ENCODE data around the gene RGS11. TPM values are rescaled to one million over a fixed set of nuclear protein-coding genes. Genes with fewer than 3 reads are reported as not detected.

The RGS11 gene
- total RNA-seq, 1 experiment from 2014 or later = not detected

DNA sequence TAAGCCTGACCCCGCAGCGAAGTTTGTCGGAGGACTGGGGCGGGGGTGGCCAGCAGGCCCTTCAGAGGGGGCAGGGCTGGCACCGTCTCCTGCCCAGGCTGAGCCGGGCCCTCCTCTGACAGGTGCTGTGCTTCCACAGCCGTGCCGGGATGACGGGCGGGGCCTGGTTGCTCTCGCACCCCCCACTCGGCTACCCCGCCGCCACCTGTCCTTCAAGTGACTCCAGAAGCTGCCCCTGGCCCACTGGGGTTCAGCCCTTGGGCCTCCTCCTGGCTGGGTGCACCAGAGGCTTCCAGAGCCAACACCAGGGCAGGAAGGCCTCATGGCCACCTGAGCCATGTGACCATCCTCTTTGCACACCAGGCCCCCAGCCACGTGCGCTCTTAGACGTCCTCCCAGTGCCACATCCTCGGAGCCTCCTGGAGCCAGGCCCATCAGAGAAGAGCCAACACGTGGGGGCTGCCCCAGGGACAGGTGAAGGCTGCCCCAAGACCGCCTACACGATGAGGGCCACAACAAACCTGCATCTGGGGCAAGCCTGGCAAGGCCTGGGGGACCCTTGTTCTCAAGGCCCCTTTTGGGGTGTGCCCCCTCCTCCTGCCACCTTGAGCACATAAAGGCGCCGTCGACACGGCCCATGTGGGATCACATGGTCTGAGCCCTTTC lies 14.4 kb upstream of the RGS11 start:
- Histone ChIP-seq H3K4me3 (no peak overlapping the region), H3K27me3 (replicated peaks) (no peaks in the 10 kb centered on the region), H3K36me3 (peaks cover 51% of the 10 kb centered on the region), H3K27ac (no peak overlapping the region), H3K4me1 (replicated peaks) (no peaks in the 10 kb centered on the region), H3K9me3 (replicated peaks) (peaks cover 7% of the 10 kb centered on the region; the same call in 1 of the 2 replicates)
- no peak for DNase-seq (ENCODE audit: low read depth in 1 of 2, low spot score in 2 of 2)

DNA sequence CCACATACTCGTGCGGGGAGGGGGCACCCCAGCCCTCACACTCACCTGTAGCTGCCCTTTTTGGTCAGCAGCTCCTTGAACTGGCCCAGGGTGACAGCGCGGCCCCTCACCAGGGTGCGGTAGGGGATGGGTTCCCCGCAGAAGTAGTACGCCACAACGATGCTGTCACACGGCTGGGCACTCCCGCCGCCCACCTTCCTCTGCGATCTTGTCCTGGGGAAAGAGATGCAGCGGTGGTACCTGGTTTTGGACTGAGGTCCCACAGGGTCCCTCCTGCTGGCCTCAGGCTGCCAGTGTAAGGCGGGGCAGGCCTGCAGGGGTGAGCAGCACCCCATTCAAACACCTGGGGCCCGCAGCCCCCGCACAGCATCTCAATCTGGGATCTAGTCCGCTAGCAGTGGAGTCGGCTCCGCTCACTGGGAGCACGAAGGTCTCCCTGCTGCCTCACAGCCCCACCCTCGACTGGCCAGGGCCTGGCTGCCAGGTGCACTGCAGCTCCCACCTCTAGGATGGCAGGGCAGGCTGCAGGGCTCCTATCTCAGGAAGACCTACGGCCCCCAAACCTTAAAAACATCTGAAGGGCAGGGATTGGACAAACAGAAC lies 13.8 kb upstream of the RGS11 start:
- Histone ChIP-seq H3K36me3 (peaks cover 51% of the 10 kb centered on the region), H3K27ac (no peak overlapping the region), H3K9me3 (replicated peaks) (peaks cover 7% of the 10 kb centered on the region; the same call in 1 of the 2 replicates), H3K4me1 (replicated peaks) (no peaks in the 10 kb centered on the region), H3K4me3 (no peak overlapping the region), H3K27me3 (replicated peaks) (no peaks in the 10 kb centered on the region)
- no peak for DNase-seq (ENCODE audit: low read depth in 1 of 2, low spot score in 2 of 2)

DNA sequence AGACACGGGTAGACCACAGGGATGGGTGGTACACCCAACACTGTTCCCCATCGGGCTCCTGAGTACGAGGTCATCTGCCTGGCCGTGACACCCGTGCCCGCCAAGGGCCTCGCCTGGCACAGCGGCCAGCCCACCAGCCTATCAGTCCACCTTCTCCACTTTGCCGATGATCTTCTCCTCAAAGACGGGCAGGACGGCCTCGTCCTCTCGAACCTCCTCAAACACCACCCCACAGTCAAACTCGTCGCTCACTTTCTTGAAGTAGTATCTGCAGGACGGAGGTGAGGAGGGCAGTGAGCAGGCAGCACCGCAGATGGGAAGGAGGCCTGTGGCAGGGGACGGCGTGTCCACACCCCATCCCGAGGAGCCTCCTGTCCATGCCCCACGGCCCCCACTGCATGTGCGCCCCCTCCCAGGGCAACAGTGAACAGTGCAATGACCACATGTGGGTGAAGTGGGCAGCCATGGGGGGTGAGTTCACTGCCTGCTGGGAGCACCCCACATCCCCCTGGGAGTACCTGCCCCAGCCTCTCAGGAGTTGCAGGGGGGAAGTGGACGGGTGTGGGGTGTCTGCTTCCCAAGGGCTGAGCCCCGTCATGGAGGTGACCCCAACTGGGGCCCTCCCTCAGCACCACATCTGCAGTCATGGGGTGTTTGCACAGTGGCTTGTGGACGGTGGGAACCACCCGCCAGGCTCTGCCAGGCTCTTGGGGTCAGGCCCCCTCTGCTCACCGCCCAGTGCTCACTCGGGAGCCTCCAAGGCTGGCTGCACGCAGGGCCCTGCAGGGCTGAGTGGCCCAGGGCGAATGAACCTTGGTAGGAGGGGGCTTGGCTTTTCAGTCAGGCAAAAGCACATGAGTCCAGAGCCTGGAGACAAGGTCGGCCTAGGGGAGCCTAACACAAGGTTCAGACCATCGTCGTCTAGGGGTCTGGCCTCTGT lies 12.5 kb upstream of the RGS11 start:
- H3K9me3 ChIP-seq (replicated peaks) = peaks cover 7% of the 10 kb centered on the region; the same call in 1 of the 2 replicates
- no peak for DNase-seq (ENCODE audit: low read depth in 1 of 2, low spot score in 2 of 2)
- peaks cover 44% of the 10 kb centered on the region for H3K36me3 ChIP-seq
- no peaks in the 10 kb centered on the region for H3K27me3 ChIP-seq (replicated peaks)
- no peak overlapping the region for H3K27ac ChIP-seq
- no peak overlapping the region for H3K4me3 ChIP-seq
- H3K4me1 ChIP-seq (replicated peaks) = no peaks in the 10 kb centered on the region

DNA sequence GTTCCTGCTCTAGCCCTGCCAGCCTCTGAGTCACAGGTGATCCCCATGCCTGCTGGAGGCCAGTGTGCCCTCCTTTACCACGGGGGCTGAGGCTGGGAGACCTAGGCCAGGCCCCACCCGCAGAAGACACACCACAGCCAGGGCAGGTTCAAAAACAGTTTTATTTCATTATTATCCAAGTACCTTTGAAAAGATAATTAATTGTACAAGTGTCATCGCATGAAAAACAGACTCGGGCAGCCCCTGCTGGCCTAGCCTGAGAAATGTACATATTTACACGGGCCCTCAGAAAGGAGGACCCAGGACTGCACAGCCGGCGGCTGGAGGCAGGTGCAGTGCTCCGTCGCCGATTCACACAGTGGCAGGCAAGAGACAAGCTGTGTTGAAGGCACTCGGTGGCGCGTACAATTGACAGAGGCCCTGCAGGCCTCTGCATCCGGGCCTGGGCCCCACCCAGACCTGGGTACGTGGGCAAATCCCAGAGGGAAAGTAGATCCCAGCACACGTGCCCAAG lies 11.6 kb upstream of the RGS11 start:
- Histone ChIP-seq H3K9me3 (replicated peaks) (peaks cover 7% of the 10 kb centered on the region; the same call in 1 of the 2 replicates), H3K4me3 (no peak overlapping the region), H3K36me3 (peaks cover 37% of the 10 kb centered on the region), H3K27me3 (replicated peaks) (0 out of 2 replicates have a peak, but pooled peaks cover 3% of the 10 kb centered on the region), H3K4me1 (replicated peaks) (no peaks in the 10 kb centered on the region), H3K27ac (no peak overlapping the region)
- no peak for DNase-seq (ENCODE audit: low read depth in 1 of 2, low spot score in 2 of 2)

DNA sequence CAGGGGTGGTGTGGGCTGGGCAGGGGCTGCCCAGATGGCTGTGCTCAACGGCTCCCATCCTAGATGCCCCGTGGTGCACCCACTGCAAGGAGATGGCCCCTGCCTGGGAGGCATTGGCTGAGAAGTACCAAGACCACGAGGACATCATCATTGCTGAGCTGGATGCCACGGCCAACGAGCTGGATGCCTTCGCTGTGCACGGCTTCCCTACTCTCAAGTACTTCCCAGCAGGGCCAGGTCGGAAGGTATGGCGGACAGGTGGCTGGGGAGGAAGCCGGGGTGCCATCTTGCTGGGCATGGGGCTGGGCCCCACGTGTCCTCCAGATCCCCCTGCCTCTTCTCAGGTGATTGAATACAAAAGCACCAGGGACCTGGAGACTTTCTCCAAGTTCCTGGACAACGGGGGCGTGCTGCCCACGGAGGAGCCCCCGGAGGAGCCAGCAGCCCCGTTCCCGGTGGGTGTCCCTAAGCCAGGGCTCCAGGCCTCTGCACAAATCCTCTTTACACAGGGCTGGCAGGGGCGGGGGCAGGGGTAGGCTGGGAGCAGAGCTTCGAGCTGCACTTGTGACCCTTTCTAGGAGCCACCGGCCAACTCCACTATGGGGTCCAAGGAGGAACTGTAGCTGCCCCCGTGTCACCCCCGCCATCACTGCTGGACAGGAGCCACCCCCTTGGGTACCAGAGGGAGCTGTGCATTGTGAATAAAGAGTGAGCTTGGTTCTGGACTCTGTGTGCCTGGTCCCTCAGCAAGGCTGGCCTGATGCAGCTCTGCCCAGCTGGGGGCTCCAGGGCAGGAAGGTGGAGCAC lies 10.9 kb upstream of the RGS11 start:
- Histone ChIP-seq H3K27ac (no peak overlapping the region), H3K27me3 (replicated peaks) (peaks cover 3% of the 10 kb centered on the region; the same call in 1 of the 2 replicates), H3K4me1 (replicated peaks) (no peaks in the 10 kb centered on the region), H3K4me3 (no peak overlapping the region), H3K36me3 (peaks cover 36% of the 10 kb centered on the region), H3K9me3 (replicated peaks) (peaks cover 7% of the 10 kb centered on the region; the same call in 1 of the 2 replicates)
- DNase-seq (ENCODE audit: low read depth in 1 of 2, low spot score in 2 of 2) = no peak

DNA sequence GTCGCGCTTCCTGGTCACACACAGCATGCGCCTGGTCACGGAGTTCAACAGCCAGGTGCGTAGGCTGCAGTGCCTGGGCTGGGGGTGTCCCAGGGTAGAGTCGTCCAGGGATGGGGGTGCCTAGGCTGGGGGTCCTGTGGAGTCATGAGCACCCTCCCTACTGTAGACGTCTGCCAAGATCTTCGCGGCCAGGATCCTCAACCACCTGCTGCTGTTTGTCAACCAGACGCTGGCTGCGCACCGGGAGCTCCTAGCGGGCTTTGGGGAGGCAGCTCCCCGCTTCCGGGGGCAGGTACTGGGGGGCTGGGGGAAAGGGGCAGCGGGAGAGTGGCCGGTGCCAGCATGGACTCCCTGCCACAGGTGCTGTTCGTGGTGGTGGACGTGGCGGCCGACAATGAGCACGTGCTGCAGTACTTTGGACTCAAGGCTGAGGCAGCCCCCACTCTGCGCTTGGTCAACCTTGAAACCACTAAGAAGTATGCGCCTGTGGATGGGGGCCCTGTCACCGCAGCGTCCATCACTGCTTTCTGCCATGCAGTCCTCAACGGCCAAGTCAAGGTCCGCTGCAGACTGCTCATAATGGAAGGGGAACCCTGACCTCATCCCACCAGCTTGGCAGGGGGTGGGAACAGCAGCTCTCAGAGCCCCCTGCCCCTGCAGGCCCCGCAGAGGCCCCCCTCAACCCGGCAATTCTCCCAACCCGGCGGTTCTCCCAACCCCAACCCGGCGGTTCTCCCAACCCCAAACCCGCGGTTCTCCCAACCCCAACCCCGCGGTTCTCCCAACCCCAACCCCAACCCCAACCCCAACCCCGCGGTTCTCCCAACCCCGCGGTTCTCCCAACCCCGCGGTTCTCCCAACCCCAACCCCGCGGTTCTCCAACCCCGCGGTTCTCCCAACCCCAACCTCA lies 9.7 kb upstream of the RGS11 start:
- DNase-seq (ENCODE audit: low read depth in 1 of 2, low spot score in 2 of 2) = no peak
- no peak overlapping the region for H3K4me3 ChIP-seq
- H3K27me3 ChIP-seq (replicated peaks) = peaks cover 15% of the 10 kb centered on the region
- H3K4me1 ChIP-seq (replicated peaks) = no peaks in the 10 kb centered on the region; the same call in 1 of the 2 replicates
- peaks cover 29% of the 10 kb centered on the region for H3K36me3 ChIP-seq
- H3K9me3 ChIP-seq (replicated peaks) = peaks cover 7% of the 10 kb centered on the region; the same call in 1 of the 2 replicates
- H3K27ac ChIP-seq = no peak overlapping the region

- Histone ChIP-seq H3K4me3 (no peak overlapping the region), H3K27ac (no peak overlapping the region), H3K36me3 (peaks cover 27% of the 10 kb centered on the region), H3K9me3 (replicated peaks) (peaks cover 7% of the 10 kb centered on the region; the same call in 1 of the 2 replicates), H3K4me1 (replicated peaks) (no peaks in the 10 kb centered on the region; the same call in 1 of the 2 replicates), H3K27me3 (replicated peaks) (peaks cover 20% of the 10 kb centered on the region)
- DNase-seq (ENCODE audit: low read depth in 1 of 2, low spot score in 2 of 2) = no peak
These were observed 8.7 kb upstream of the RGS11 start for GRCh38 chr16:284204-285120.

GRCh38 chr16:283033-283805 lies 7.5 kb upstream of the RGS11 start, which contains the start of gene PDIA2:
TSS of gene PDIA2 (plus strand) at chr16:283164. CDS start at chr16:283170, 6 bp downstream.
- Histone ChIP-seq H3K27ac (no peak within 1 kb of the TSS), H3K4me1 (replicated peaks) (no peaks in the 10 kb centered on the region; the same call in 1 of the 2 replicates), H3K9me3 (replicated peaks) (peaks cover 7% of the 10 kb centered on the region; the same call in 1 of the 2 replicates), H3K27me3 (replicated peaks) (peaks cover 31% of the 10 kb centered on the region), H3K36me3 (peaks cover 20% of the 10 kb centered on the region), H3K4me3 (no peak within 1 kb of the TSS)
- no peak for DNase-seq (ENCODE audit: low read depth in 1 of 2, low spot score in 2 of 2)

DNA sequence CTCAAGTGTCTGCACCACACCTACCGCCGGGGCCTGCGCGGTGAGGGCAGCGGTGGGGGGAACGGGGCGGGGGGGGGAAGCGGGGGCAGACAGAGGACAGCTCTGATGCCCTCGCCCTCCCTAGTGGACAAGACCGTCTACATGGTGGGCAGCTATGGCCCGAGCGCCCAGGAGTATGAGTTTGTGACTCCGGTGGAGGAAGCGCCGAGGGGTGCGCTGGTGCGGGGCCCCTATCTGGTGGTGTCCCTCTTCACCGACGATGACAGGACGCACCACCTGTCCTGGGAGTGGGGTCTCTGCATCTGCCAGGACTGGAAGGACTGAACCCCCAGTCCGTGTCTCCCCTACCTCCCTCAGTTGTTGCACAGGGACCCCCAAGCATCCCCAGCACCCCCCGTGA lies 6.7 kb upstream of the RGS11 start:
- Histone ChIP-seq H3K4me3 (no peak overlapping the region), H3K27ac (no peak overlapping the region), H3K27me3 (replicated peaks) (peaks cover 31% of the 10 kb centered on the region), H3K9me3 (replicated peaks) (peaks cover 7% of the 10 kb centered on the region; the same call in 1 of the 2 replicates), H3K4me1 (replicated peaks) (no peaks in the 10 kb centered on the region; the same call in 1 of the 2 replicates), H3K36me3 (peaks cover 12% of the 10 kb centered on the region)
- no peak for DNase-seq (ENCODE audit: low read depth in 1 of 2, low spot score in 2 of 2)

GRCh38 chr16:281660-282255 lies 6.0 kb upstream of the RGS11 start:
- peaks cover 5% of the 10 kb centered on the region for H3K36me3 ChIP-seq
- no peak overlapping the region for H3K27ac ChIP-seq
- no peak for DNase-seq (ENCODE audit: low read depth in 1 of 2, low spot score in 2 of 2)
- no peak overlapping the region for H3K4me3 ChIP-seq
- H3K4me1 ChIP-seq (replicated peaks) = no peaks in the 10 kb centered on the region; the same call in 1 of the 2 replicates
- H3K27me3 ChIP-seq (replicated peaks) = peaks cover 37% of the 10 kb centered on the region
- H3K9me3 ChIP-seq (replicated peaks) = peaks cover 4% of the 10 kb centered on the region; the same call in 1 of the 2 replicates
